GM15510 (cell line): Measurements from ENCODE around the gene OR1A2.

Experiments used
- POLR2A ChIP-seq: IDR thresholded peaks from 3 replicates; pipeline ENCODE4 v1.6.1; 2011; ENCODE audit warnings: borderline replicate concordance; ENCODE audit not compliant: insufficient read length; ENCODE audit errors: extremely low read depth

OR1A2 gene

GRCh38 chr17:3197219-3197618 is at the start of gene OR1A2:
Gene OR1A2, plus strand, starts transcription at chr17:3197519. Its CDS starts 0 bp downstream, at chr17:3197519.
- no peak for TF ChIP-seq POLR2A

DNA sequence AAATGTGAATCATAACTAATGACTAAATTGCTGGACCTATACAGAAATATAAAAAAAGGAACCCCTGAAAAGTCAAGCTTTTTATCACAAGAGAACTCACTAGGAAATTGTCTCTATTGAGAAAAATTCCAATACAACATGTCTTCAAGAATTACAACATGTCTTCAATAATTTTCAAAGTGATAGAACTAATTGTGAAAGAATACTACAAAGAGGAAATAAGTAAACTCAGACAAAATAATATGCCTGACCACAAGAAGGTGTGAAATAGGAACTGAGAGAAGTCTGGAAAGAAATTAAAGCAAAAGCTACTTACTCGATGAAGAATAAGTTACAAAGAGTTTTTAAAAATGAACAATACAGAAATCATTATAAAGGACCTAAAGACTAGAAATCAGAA is 40.1 kb upstream of the OR1A2 start:
- no peak for TF ChIP-seq POLR2A

DNA sequence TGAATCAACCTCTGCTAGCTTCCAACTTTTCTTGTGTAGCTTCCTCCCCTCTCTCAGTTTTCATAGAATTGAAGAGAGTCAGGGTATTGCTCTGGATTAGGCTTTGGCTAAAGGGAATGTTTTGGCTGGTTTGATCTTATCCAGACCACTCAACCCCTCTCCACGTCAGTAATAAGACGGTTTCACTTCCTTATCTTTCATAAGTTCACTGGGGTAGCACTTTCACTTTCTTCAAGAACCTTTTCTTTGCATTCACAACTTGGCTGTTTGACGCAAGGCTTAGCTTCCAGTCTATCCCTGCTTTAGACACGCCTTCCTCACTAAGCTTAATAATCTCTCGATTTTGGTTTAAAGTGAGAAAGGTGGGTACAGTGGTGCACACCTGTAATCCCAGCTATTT is 29.7 kb upstream of the OR1A2 start:
- TF ChIP-seq POLR2A: no peak

- no peak for TF ChIP-seq POLR2A
Observed at GRCh38 chr17:3189961-3190360, 7.4 kb upstream of the OR1A2 start.

DNA sequence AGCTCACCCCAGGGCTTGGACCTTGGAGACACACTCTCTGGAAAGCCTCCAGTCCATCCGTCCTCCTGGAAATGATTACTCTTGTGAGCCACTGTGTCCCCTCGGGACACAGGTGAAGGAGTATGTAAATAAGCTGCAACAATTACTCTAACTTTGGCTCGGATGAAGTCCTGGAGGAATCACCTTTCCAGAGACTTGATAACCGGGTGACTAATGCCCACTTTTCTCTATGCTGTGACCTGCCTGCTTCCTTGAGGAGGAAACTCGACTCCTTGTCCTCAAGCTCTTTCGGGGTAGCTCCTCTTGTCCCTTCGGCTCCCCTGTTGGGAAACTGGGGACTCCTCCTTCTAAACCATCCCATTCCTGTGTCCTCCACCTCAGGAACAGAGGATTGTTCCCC is 10.0 kb downstream of the OR1A2 start, which contains the start of gene OR1A1:
OR1A1 (plus strand) TSS at position 301 of the 400 bp plus-strand sequence. CDS start 7,954 bp downstream, outside the sequence.
- TF ChIP-seq POLR2A: no peak

- TF ChIP-seq POLR2A: no peak
Observed at GRCh38 chr17:3208484-3208883, 11.2 kb downstream of the OR1A2 start.

GRCh38 chr17:3213001-3213400 is 15.7 kb downstream of the OR1A2 start:
- no peak for TF ChIP-seq POLR2A

DNA sequence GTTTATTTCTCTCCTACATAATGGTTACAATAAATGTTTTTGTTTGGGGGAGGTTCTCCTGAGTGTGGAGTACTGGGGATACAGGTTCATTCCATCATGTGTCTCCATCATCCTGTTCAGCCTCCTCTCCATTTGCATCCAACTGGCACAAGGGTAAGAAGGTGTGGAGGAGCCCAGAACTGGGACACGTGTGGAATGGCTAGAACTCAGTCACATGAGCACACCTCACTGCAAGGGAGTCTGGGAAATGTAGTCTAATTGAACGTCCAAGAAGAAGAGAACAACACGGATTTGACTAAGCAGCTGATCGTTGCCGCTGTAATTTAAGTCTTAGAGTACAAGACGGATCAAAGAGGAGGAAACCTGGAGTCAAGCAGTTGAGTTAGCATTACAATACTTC is 16.3 kb downstream of the OR1A2 start:
- TF ChIP-seq POLR2A: no peak

- TF ChIP-seq POLR2A: no peak
Observed at GRCh38 chr17:3221850-3222249, 24.5 kb downstream of the OR1A2 start.

DNA sequence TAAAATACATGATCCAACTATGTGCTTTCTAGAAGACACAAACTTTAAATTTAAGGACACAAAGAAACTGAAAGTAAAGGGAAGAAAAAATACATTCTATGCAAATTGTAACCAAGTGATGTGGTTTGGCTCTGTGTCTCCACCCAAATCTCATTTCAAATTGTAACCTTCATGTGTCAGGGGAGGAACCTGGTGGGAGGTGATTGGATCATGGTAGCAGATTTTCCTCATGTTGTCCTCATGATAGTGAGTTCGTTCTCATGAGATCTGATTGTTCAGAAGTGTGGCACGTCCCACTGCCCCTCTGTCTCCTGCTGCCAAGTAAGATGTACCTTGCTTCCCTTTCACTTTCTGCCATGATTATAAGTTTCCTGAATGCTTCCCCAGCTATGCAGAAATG is 25.2 kb downstream of the OR1A2 start:
- no peak for TF ChIP-seq POLR2A
